GM23338 (cell line): Measurements from ENCODE around the gene SLC30A10. TPM values are rescaled to one million over a fixed set of nuclear protein-coding genes. Genes with fewer than 3 reads are reported as not detected.

Experiments used
- ATAC-seq: fragments of 200-7000 bp; cut with Tn5 transposase; 3 replicates; pipeline ENCODE4 v1.9.1; 2020
- DNase-seq: peaks from one replicate; pipeline ENCODE4 v3.0.0-alpha.2; 2015; ENCODE audit warnings: low spot score
- H2AFZ ChIP-seq: fragments of 200-600 bp; sonication (generic); 2 replicates; pipeline ENCODE4 v1.8.0; 2016; ENCODE audit warnings: antibody characterized with exemption, mild to moderate bottlenecking, moderate library complexity
- H3F3A ChIP-seq: fragments of 200-600 bp; sonication (generic); replicated peaks from 2 replicates; pipeline ENCODE4 v1.8.0; 2017; ENCODE audit warnings: antibody characterized with exemption, mixed run types, low read depth
- H3K27ac ChIP-seq: fragments of 200-600 bp; sonication (generic); 2 replicates; pipeline ENCODE4 v1.6.1; 2016; ENCODE audit warnings: low read depth
- H3K27me3 ChIP-seq: fragments of 200-600 bp; sonication (generic); 2 replicates; pipeline ENCODE4 v1.8.0; 2016; ENCODE audit warnings: mild to moderate bottlenecking, mixed run types, moderate library complexity; ENCODE audit not compliant: insufficient read depth
- H3K36me3 ChIP-seq: fragments of 200-600 bp; sonication (generic); 2 replicates; pipeline ENCODE4 v1.8.0; 2016; ENCODE audit warnings: mild to moderate bottlenecking; ENCODE audit not compliant: insufficient read depth
- H3K4me1 ChIP-seq: fragments of 200-600 bp; sonication (generic); 2 replicates; pipeline ENCODE4 v1.8.0; 2016; ENCODE audit warnings: mild to moderate bottlenecking, moderate library complexity; ENCODE audit not compliant: insufficient read depth
- H3K4me2 ChIP-seq: fragments of 200-600 bp; sonication (generic); 2 replicates; pipeline ENCODE4 v1.7.1; 2017; ENCODE audit warnings: mixed run types
- H3K4me3 ChIP-seq: fragments of 200-600 bp; sonication (generic); 2 replicates; pipeline ENCODE4 v1.6.1; 2016; ENCODE audit warnings: mixed run types
- H3K79me2 ChIP-seq: fragments of 200-600 bp; sonication (generic); replicated peaks from 2 replicates; pipeline ENCODE4 v1.8.0; 2017; ENCODE audit warnings: mild to moderate bottlenecking; ENCODE audit not compliant: insufficient read depth
- H3K9me2 ChIP-seq: fragments of 200-600 bp; sonication (generic); 2 replicates; pipeline ENCODE4 v1.8.0; 2017; ENCODE audit not compliant: insufficient read depth
- H4K20me1 ChIP-seq: fragments of 200-600 bp; sonication (generic); replicated peaks from 2 replicates; pipeline ENCODE4 v1.8.0; 2017; ENCODE audit warnings: mild to moderate bottlenecking; ENCODE audit not compliant: insufficient read depth
- H3K27ac Mint-ChIP-seq: 2 replicates; pipeline ENCODE4 v1.8.0; 2020; ENCODE audit warnings: inconsistent platforms, mild to moderate bottlenecking, moderate library complexity, mixed read lengths
- H3K27me3 Mint-ChIP-seq: 3 replicates; pipeline ENCODE4 v1.8.0; 2022; ENCODE audit warnings: low read depth, mild to moderate bottlenecking, moderate library complexity, mixed read lengths, inconsistent platforms; ENCODE audit not compliant: insufficient read depth, poor library complexity
- H3K36me3 Mint-ChIP-seq: 3 replicates; pipeline ENCODE4 v1.8.0; 2021; ENCODE audit warnings: low read depth, mild to moderate bottlenecking, inconsistent platforms, moderate library complexity, mixed read lengths
- H3K4me1 Mint-ChIP-seq: 3 replicates; pipeline ENCODE4 v1.8.0; 2020; ENCODE audit warnings: mild to moderate bottlenecking, inconsistent platforms, mixed read lengths
- H3K4me3 Mint-ChIP-seq: 3 replicates; pipeline ENCODE4 v1.8.0; 2021; ENCODE audit warnings: moderate library complexity, mild to moderate bottlenecking, inconsistent platforms, mixed read lengths
- H3K9me3 Mint-ChIP-seq: 3 replicates; pipeline ENCODE4 v1.8.0; 2020; ENCODE audit warnings: moderate library complexity, mild to moderate bottlenecking, inconsistent platforms, mixed read lengths
- CTCF ChIP-seq, 2 experiments: fragments of 200-600 bp in 1 of 2; sonication (generic) in 1 of 2; conservative IDR thresholded peaks; 2 replicates each; pipeline versions ENCODE4 v1.5.1 to v1.6.1; 2016 to 2017; ENCODE audit warnings: antibody characterized with exemption in 2 of 2, low read depth in 2 of 2, mild to moderate bottlenecking in 2 of 2, moderate library complexity in 1 of 2
- EZH2 ChIP-seq: fragments of 200-600 bp; sonication (generic); IDR thresholded peaks from one replicate; pipeline ENCODE4 v1.8.0; 2017; ENCODE audit warnings: antibody characterized with exemption, mild to moderate bottlenecking, low read depth; ENCODE audit not compliant: unreplicated experiment
- EZH2phosphoT487 ChIP-seq: fragments of 200-600 bp; sonication (generic); IDR thresholded peaks from one replicate; pipeline ENCODE4 v1.8.1; 2018; ENCODE audit warnings: antibody characterized with exemption; ENCODE audit not compliant: unreplicated experiment
- JUNB ChIP-seq: IDR thresholded peaks from one replicate; pipeline ENCODE4 v1.6.1; 2016; ENCODE audit warnings: antibody characterized with exemption; ENCODE audit not compliant: unreplicated experiment
- NANOG ChIP-seq: IDR thresholded peaks from 2 replicates; pipeline ENCODE4 v1.6.1; 2016; ENCODE audit warnings: antibody characterized with exemption, borderline replicate concordance
- POLR2AphosphoS5 ChIP-seq: IDR thresholded peaks from 2 replicates; pipeline ENCODE4 v1.6.1; 2016; ENCODE audit warnings: antibody characterized with exemption, low read depth
- REST ChIP-seq: IDR thresholded peaks from one replicate; pipeline ENCODE4 v1.6.1; 2018; ENCODE audit warnings: antibody characterized with exemption; ENCODE audit not compliant: unreplicated experiment
- STAT1 ChIP-seq: IDR thresholded peaks from one replicate; pipeline ENCODE4 v1.6.1; 2016; ENCODE audit warnings: antibody characterized with exemption; ENCODE audit not compliant: unreplicated experiment
- ZNF114 ChIP-seq: fragments of 250-450 bp; sonication (Bioruptor Pico); IDR thresholded peaks from 2 replicates; pipeline ENCODE4 v1.5.0; 2020; ENCODE audit warnings: mild to moderate bottlenecking, moderate library complexity
- long read RNA-seq: library from polyadenylated mRNA; unstranded; transcript quantifications from one replicate; pipeline ENCODE4 v2.0.0, GENCODE V29; 2020; ENCODE audit not compliant: unreplicated experiment
- polyA plus RNA-seq: library from polyadenylated mRNA; unstranded; fragments of >200 nt; fragmentation: Nextera tagmentation; extraction: Ambion mirVana; gene quantifications from 2 replicates; pipeline ENCODE4 v1.2.1, GENCODE V29; 2016
- total RNA-seq: library from RNA; depleted of rRNA; stranded (reverse); fragments of >200 nt; shearing (Covaris generic); gene quantifications from 2 replicates; pipeline ENCODE4 v1.2.3, GENCODE V29; 2014; rRNA removed
- TF ChIP-seq, protein P1 (sequence below): IDR thresholded peaks from 2 replicates; pipeline ENCODE4 v1.6.1; 2016; ENCODE audit warnings: antibody characterized with exemption

The SLC30A10 gene
- total RNA-seq (0.47 and 1.1 TPM in 2 replicates), polyA plus RNA-seq (0.17 and 0.47 TPM in 2 replicates)
- long read RNA-seq = 0 reads

DNA sequence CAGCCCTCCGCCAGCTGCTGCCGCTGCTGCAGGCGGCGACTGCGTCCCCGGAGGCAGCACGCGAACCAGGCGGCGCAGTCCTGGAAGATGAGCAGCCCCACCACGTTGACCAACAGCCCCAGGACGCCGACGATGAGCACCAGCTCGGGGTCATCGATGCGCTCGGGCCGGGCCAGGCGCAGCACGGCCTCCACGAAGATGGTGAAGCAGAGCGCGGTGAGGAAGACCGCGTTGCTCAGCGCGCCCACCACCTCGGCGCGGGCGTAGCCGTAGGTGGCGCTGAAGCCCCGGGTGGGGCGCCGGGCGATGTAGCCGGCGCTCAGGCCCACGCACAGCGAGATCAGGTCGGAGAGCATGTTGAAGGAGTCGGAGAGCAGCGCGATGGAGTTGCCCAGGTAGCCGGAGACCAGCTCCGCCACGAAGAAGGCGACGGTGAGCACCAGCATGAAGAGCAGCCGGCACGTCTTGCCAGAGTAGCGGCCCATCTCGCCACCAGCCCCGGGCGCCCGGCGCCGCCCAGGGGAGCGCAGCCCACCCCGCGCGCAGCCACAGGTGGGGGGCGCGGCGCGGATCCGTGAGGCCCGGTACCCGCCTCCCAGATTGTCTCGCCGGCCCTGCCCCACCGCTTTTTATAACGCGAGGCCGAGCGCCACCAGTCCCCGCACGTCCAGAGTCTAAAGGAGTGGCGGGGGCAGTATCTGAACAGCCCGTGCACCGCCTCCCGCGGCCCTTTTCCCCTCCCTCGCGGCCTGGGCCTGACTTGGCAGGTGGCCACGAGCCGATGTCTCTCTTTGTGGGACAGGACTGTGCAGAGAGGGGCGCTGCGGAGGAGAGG lies at the start of gene SLC30A10:
Gene SLC30A10, minus strand, starts transcription at position 602 of the 835 bp plus-strand sequence. Its CDS starts 117 bp downstream, at position 485.
- Mint-ChIP-seq H3K36me3 (no peaks in the 10 kb centered on the region), H3K27me3 (peaks cover 31% of the 10 kb centered on the region), H3K27ac (no peak within 1 kb of the TSS), H3K9me3 (no peaks in the 10 kb centered on the region), H3K4me1 (peaks cover 21% of the 10 kb centered on the region), H3K4me3 (peak within 1 kb of the TSS; percentile 77)
- Histone ChIP-seq H3K79me2 (no peaks in the 10 kb centered on the region), H3K27ac (no peak within 1 kb of the TSS), H3K4me3 (peak within 1 kb of the TSS; percentile 85), H3K36me3 (no peaks in the 10 kb centered on the region), H3K4me1 (peaks cover 10% of the 10 kb centered on the region; the same call in 1 of the 2 replicates), H2AFZ (peak within 1 kb of the TSS; percentile 98), H3K9me2 (no peaks in the 10 kb centered on the region; the same call in 1 of the 2 replicates), H3K4me2 (peak within 1 kb of the TSS; percentile 94), H4K20me1 (no peaks in the 10 kb centered on the region), H3K27me3 (peaks cover 32% of the 10 kb centered on the region), H3F3A (0 out of 2 replicates have a peak, but pooled peaks cover 4% of the 10 kb centered on the region)
- peak; percentile 28; the same call in 1 of the 2 replicates for TF ChIP-seq POLR2AphosphoS5
- no peak for TF ChIP-seq STAT1
- peak; percentile 43 for TF ChIP-seq EZH2
- no peak for TF ChIP-seq JUNB
- TF ChIP-seq CTCF (conservative IDR thresholded peaks at IDR 0.05; ENCODE audit: low read depth in 2 of 2) = peak in 1 of 2 experiments; percentile 38; a peak in 2 of 4 replicates
- no peak for TF ChIP-seq EZH2phosphoT487
- no peak for TF ChIP-seq ZNF114
- TF ChIP-seq, protein P1, sequence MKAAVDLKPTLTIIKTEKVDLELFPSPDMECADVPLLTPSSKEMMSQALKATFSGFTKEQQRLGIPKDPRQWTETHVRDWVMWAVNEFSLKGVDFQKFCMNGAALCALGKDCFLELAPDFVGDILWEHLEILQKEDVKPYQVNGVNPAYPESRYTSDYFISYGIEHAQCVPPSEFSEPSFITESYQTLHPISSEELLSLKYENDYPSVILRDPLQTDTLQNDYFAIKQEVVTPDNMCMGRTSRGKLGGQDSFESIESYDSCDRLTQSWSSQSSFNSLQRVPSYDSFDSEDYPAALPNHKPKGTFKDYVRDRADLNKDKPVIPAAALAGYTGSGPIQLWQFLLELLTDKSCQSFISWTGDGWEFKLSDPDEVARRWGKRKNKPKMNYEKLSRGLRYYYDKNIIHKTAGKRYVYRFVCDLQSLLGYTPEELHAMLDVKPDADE = no peak
- no peak for TF ChIP-seq NANOG
- TF ChIP-seq REST = no peak
- DNase-seq (peak; percentile 71), ATAC-seq (peak; percentile 77)
